Neural progenitor cell (in vitro differentiated cells): ENCODE measurements around the gene ANKRD33.

Source experiments
- EZH2 ChIP-seq: fragments of 200-600 bp; sonication (generic); IDR thresholded peaks from 2 replicates; pipeline ENCODE4 v1.6.1; 2017; ENCODE audit warnings: antibody characterized with exemption, mild to moderate bottlenecking, moderate library complexity
- EZH2phosphoT487 ChIP-seq: fragments of 200-600 bp; sonication (generic); IDR thresholded peaks from 2 replicates; pipeline ENCODE4 v1.6.1; 2017; ENCODE audit warnings: antibody characterized with exemption
- TF ChIP-seq, protein P1 (sequence below): fragments of 200-600 bp; sonication (generic); IDR thresholded peaks from 2 replicates; pipeline ENCODE4 v1.5.1; 2017; ENCODE audit warnings: antibody characterized with exemption, mild to moderate bottlenecking

DNA sequence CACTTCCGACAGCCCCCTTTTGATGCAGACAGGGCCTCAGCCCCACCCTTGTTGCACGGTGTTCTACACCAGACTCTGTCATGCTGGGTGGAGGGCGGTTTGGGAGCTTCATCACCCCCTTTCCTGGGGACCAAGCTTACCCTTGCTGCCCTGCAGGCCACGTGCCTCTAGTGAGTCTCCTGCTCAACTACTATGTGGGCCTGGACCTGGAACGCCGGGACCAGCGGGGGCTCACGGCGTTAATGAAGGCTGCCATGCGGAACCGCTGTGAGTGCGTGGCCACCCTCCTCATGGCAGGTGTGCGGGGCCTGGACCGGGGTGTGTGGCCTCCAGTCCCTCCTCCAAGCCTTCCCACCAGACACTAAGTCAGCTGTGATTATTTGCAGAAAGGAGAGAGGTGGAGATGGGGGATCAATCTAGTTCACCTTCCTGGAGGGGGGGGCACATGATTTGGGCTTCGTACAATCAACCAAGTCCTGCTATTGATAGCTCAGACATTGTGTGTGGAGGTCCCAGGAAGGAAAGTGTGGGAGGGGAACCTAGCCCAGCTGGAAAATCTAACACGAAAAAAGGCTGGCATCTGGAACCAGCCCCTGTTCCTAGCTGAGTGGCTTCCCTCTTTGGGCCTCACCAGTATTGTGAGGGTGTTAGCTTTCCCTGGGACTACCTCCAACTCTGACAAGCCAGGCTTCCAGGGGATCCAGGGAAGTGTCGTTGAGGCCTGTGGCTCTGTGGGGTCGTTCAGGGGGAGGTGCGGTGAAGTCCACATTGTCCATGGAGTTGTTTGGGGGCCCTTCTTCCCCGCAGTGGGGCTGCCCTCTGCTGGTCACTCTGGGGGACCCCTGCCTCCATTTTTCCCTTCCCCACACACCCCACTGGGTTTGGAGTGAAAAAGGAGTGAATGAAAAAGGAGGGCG lies 1.6 kb downstream of the ANKRD33 start:
- TF ChIP-seq, protein P1, sequence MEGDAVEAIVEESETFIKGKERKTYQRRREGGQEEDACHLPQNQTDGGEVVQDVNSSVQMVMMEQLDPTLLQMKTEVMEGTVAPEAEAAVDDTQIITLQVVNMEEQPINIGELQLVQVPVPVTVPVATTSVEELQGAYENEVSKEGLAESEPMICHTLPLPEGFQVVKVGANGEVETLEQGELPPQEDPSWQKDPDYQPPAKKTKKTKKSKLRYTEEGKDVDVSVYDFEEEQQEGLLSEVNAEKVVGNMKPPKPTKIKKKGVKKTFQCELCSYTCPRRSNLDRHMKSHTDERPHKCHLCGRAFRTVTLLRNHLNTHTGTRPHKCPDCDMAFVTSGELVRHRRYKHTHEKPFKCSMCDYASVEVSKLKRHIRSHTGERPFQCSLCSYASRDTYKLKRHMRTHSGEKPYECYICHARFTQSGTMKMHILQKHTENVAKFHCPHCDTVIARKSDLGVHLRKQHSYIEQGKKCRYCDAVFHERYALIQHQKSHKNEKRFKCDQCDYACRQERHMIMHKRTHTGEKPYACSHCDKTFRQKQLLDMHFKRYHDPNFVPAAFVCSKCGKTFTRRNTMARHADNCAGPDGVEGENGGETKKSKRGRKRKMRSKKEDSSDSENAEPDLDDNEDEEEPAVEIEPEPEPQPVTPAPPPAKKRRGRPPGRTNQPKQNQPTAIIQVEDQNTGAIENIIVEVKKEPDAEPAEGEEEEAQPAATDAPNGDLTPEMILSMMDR, result peak; percentile 39
- TF ChIP-seq EZH2 (no peak), EZH2phosphoT487 (no peak)
